Tibial artery (tissue), 4 donors: ENCODE data around the gene HIGD1C.
A peak's percentile ranks its signal among the peaks of the same experiment; 100 is the strongest.
"Not testable (repeated sequence)": the region's sequence is repeated elsewhere in the genome, so short reads cannot be mapped to it uniquely, and the experiment has no call there.

Experiments used
- DNase-seq, 2 donors: peaks; one replicate each; pipeline ENCODE4 v3.0.0-alpha.2; 2019
- H3K27ac ChIP-seq, 2 donors: fragments of 200-600 bp; sonication (generic) in 1 of 2; 1 replicate in 1 of 2; 2 replicates in 1 of 2; pipeline ENCODE4 v1.5.1; 2018 to 2019; ENCODE audit warnings: mild to moderate bottlenecking in 1 of 2
- H3K27me3 ChIP-seq, 2 donors: fragments of 200-600 bp; sonication (generic) in 1 of 2; one replicate each; pipeline versions ENCODE4 v1.5.1 to v1.6.0; 2016 to 2019
- H3K36me3 ChIP-seq, 3 donors: fragments of 200-600 bp; sonication (generic) in 2 of 3; one replicate each; pipeline ENCODE4 v1.5.1; 2016 to 2019; ENCODE audit warnings: mild to moderate bottlenecking in 2 of 3
- H3K4me1 ChIP-seq, 4 donors: fragments of 200-600 bp; sonication (generic) in 2 of 4; 1 replicate in 3 of 4; 2 replicates in 1 of 4; pipeline ENCODE4 v1.5.1; 2016 to 2019
- H3K4me3 ChIP-seq, 2 donors: fragments of 200-600 bp; sonication (generic) in 1 of 2; 1 replicate in 1 of 2; 2 replicates in 1 of 2; pipeline ENCODE4 v1.5.1; 2018 to 2019; ENCODE audit warnings: mild to moderate bottlenecking in 2 of 2
- H3K9me3 ChIP-seq, 3 donors: fragments of 200-600 bp; sonication (generic) in 1 of 3; one replicate each; pipeline ENCODE4 v1.5.1; 2016 to 2019
- intact Hi-C: fragments of 100-400 bp; cut with DNase I; formaldehyde crosslinking; loops from one replicate; pipeline ENCODE4 v1.15.0; 2023; ENCODE audit warnings: low total_unique reads
- TF ChIP-seq, protein P1 (sequence below), 2 experiments: fragments of 200-600 bp in 1 of 2; fragments of 450-650 bp in 1 of 2; IDR thresholded peaks; one replicate each; pipeline ENCODE4 v1.5.1; 2017 to 2019; ENCODE audit warnings: antibody characterized with exemption in 2 of 2, mild to moderate bottlenecking in 1 of 2, moderate library complexity in 1 of 2

HIGD1C gene

DNA sequence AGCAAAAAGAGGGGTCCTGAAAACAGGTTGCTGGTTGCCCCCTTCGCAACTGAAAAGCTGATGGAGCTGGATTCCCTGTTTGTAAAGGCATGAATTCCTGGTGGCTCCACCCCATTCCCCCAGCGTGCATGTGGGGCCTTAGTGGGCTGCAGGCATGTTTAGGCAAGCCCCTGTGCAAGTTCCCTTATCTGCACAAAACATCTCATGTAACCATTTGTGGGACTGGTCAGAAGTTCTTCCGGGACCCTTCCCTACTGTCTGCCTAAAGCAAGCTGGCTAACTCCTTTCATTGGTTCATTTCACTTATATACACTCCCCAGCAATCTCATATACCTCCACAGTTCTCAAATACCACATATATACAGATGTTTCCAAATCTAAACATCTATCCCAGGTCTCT, 24.0 kb upstream of the HIGD1C start:
- peak overlapping the region; percentile 81 to 84 for H3K27ac ChIP-seq
- H3K4me3 ChIP-seq, result peak overlapping the region; percentile 63 to 76
- DNase-seq, result no peak
- no peaks in the 10 kb centered on the region for H3K27me3 ChIP-seq
- intact Hi-C loops, result loop anchor here (5.0 kb wide), 1 partner anchor 54 kb away; no protein-coding TSS in a partner anchor
- TF ChIP-seq, protein P1, sequence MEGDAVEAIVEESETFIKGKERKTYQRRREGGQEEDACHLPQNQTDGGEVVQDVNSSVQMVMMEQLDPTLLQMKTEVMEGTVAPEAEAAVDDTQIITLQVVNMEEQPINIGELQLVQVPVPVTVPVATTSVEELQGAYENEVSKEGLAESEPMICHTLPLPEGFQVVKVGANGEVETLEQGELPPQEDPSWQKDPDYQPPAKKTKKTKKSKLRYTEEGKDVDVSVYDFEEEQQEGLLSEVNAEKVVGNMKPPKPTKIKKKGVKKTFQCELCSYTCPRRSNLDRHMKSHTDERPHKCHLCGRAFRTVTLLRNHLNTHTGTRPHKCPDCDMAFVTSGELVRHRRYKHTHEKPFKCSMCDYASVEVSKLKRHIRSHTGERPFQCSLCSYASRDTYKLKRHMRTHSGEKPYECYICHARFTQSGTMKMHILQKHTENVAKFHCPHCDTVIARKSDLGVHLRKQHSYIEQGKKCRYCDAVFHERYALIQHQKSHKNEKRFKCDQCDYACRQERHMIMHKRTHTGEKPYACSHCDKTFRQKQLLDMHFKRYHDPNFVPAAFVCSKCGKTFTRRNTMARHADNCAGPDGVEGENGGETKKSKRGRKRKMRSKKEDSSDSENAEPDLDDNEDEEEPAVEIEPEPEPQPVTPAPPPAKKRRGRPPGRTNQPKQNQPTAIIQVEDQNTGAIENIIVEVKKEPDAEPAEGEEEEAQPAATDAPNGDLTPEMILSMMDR (IDR thresholded peaks at IDR 0.05), result no peak
- peaks cover 0 to 66% (median 23%) of the 10 kb centered on the region in 4 donors for H3K4me1 ChIP-seq
- H3K36me3 ChIP-seq, result peaks cover 21 to 41% (median 23%) of the 10 kb centered on the region in 3 donors
- no peaks in the 10 kb centered on the region for H3K9me3 ChIP-seq

DNA sequence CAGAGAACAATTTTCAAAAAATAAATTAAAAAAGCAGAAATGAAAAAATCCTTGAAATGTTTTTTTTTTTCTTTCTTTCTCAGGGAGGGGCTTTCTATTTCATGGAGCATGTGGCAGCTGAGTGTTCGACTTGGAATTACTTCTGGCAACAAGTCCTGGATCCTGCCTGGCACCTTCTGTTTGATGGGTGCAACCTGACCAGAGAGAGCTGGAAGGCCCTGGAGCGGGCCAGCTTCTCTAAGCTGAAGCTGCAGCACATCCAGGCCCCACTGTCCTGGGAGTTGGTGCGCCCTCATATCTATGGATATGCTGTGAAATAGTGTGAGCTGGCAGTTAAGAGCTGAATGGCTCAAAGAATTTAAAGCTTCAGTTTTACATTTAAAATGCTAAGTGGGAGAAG, 22.5 kb upstream of the HIGD1C start:
- TF ChIP-seq, protein P1 (IDR thresholded peaks at IDR 0.05), result no peak

DNA sequence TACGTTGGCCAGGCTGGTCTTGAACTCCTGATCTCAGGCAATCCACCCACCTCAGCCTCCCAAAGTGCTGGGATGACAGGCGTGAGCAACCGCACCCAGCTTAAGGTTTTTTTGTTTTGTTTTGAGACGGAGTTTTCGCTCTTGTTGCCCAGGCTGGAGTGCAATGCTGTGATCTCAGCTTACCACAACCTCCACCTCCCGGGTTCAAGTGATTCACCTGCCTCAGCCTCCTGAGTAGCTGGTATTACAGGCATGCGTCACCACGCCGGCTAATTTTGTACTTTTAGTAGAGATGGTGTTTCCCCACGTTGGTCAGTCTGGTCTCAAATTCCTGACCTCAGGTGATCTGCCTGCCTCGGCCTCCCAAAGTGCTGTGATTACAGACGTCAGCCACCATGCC, 21.9 kb upstream of the HIGD1C start:
- H3K36me3 ChIP-seq, result peaks cover 21 to 48% (median 23%) of the 10 kb centered on the region in 3 donors
- intact Hi-C loops, result loop anchor here (10.0 kb wide), 1 partner anchor 106 kb away; no protein-coding TSS in a partner anchor
- not testable (repeated sequence) for H3K4me3 ChIP-seq, H3K27me3 ChIP-seq, H3K9me3 ChIP-seq, DNase-seq, H3K27ac ChIP-seq
- peaks cover 0 to 79% (median 36%) of the 10 kb centered on the region in 4 donors for H3K4me1 ChIP-seq

More for the DNA sequence above, 22.5 kb upstream of the HIGD1C start:
- H3K27me3 ChIP-seq, result no peaks in the 10 kb centered on the region
- intact Hi-C loops, result loop anchor here (5.0 to 10.0 kb wide), 2 partner anchors 52 to 105 kb away; no protein-coding TSS in a partner anchor
- peaks cover 0 to 72% (median 33%) of the 10 kb centered on the region in 4 donors for H3K4me1 ChIP-seq
- no peak for DNase-seq
- peak overlapping the region in 1 of 2 donors; percentile 63 for H3K4me3 ChIP-seq
- H3K9me3 ChIP-seq, result no peaks in the 10 kb centered on the region
- H3K27ac ChIP-seq, result peak overlapping the region; percentile 81 to 84
- H3K36me3 ChIP-seq, result peaks cover 21 to 48% (median 23%) of the 10 kb centered on the region in 3 donors

DNA sequence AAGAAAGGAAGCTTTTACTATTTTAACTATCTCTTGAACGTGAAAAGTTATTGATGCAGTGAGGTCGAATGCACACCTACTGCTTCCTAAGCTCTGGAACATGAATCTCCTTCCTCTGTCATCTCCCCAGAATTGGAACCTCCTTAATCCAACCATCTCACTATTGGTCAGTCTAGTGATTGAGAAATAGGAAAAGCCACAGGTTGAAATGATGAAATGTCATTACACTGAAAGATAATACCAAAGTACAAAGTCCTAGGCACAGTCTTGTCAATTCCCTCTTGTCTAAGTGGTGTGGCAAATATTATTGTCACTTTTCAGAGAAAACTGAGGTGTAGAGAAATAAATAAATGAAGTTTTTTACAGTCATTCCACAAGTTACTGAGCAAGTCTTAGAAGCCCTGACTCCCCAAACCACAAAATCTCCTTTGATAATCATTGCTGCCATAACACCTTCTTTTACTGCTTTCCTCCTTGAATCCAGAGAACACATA, 19.5 kb upstream of the HIGD1C start:
- Histone ChIP-seq H3K36me3 (peaks cover 21 to 48% (median 23%) of the 10 kb centered on the region in 3 donors), H3K27ac (peak overlapping the region; percentile 56 to 70), H3K27me3 (no peaks in the 10 kb centered on the region), H3K4me1 (peaks cover 0 to 80% (median 35%) of the 10 kb centered on the region in 4 donors), H3K9me3 (no peaks in the 10 kb centered on the region), H3K4me3 (no peak overlapping the region)
- no peak for DNase-seq
- intact Hi-C loops, result loop anchor here (10.0 kb wide), 1 partner anchor 108 kb away; no protein-coding TSS in a partner anchor
- TF ChIP-seq, protein P1 (IDR thresholded peaks at IDR 0.05), result no peak

DNA sequence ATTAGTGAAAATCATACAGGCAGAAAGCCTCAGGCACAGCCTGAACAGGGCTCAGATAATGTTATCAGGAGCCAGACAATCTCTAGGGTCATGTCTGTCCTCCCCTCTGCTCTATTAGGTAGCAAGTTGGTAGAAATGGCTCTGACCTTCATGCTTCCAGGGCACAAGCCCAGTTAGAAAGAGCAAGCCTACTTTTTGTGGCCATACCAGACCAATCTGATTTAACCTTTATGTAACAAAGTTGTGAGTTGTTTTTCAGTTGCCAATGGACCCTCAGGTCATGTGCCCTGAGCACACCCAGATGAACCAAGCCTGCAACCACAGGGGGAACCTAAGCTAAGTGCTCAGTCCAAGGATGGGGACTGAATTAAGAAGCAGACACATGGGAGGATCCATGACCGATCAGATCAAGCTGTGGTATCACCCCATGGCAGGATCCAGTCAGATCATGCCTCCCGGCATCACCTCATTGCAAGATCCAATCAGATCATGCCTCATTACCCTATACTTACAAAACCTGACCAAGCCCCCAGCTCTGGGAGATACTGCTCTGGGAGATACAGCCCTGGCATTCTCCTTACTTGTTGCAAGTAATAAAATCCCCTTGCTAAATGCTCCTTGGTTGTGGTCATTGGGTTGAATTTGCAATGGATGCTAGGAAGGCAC, 18.8 kb upstream of the HIGD1C start:
- no peaks in the 10 kb centered on the region for H3K9me3 ChIP-seq
- TF ChIP-seq, protein P1 (IDR thresholded peaks at IDR 0.05), result no peak
- H3K27ac ChIP-seq, result peak overlapping the region; percentile 56 to 70
- no peaks in the 10 kb centered on the region for H3K27me3 ChIP-seq
- H3K4me1 ChIP-seq, result peaks cover 0 to 72% (median 32%) of the 10 kb centered on the region in 4 donors
- H3K4me3 ChIP-seq, result no peak overlapping the region
- no peak for DNase-seq
- intact Hi-C loops, result loop anchor here (10.0 kb wide), 1 partner anchor 109 kb away; no protein-coding TSS in a partner anchor
- H3K36me3 ChIP-seq, result peaks cover 21 to 48% (median 23%) of the 10 kb centered on the region in 3 donors

DNA sequence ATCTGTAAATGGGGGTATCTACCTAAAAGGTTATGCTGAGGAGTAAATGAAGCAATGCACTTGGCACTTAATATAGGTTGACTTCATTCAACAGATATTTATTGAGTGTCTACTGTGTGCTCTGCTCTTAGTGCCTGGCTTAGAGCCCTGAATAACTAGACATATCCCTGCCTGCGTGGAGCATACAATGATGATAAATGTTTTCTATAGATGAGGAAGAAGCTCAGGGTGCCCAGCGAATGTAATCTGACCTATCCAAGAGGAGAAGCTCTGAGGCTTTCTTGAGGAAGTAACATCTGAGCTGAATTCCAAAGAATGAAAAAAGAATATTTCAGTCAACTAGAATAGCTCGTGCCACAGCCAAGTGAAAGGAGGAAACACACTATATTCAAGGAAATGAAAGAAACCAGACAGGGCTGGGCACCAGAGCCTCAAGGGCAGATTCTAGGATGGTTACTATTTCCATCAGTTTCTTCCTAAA, 17.9 kb upstream of the HIGD1C start:
- intact Hi-C loops, result loop anchor here (10.0 kb wide), 1 partner anchor 110 kb away; no protein-coding TSS in a partner anchor
- Histone ChIP-seq H3K27ac (peak overlapping the region; percentile 56 to 70), H3K36me3 (peaks cover 21 to 40% (median 23%) of the 10 kb centered on the region in 3 donors), H3K9me3 (no peaks in the 10 kb centered on the region), H3K4me1 (peaks cover 0 to 68% (median 28%) of the 10 kb centered on the region in 4 donors), H3K4me3 (no peak overlapping the region), H3K27me3 (no peaks in the 10 kb centered on the region)
- TF ChIP-seq, protein P1 (IDR thresholded peaks at IDR 0.05), result no peak
- peak in 1 of 2 donors; percentile 34 for DNase-seq
